Astrocyte of the spinal cord (primary cell): ENCODE data around the gene DHX8.

Experiments used
- DNase-seq: peaks from one replicate; pipeline ENCODE4 v3.0.0; 2011; ENCODE audit warnings: low read depth, low spot score
- H3K4me3 ChIP-seq: 2 replicates; pipeline ENCODE4 v1.5.1; 2011; ENCODE audit warnings: low read depth, mild to moderate bottlenecking, low read length, moderate library complexity
- CTCF ChIP-seq: IDR thresholded peaks from 2 replicates; pipeline ENCODE4 v1.5.1; 2012; ENCODE audit warnings: low read depth, mild to moderate bottlenecking, low read length, inconsistent platforms
- in situ Hi-C: cut with HindIII; loops from 2 replicates; pipeline ENCODE4 v1.10.0; 2017; ENCODE audit warnings: low sequenced_read_pairs

Gene DHX8

DNA sequence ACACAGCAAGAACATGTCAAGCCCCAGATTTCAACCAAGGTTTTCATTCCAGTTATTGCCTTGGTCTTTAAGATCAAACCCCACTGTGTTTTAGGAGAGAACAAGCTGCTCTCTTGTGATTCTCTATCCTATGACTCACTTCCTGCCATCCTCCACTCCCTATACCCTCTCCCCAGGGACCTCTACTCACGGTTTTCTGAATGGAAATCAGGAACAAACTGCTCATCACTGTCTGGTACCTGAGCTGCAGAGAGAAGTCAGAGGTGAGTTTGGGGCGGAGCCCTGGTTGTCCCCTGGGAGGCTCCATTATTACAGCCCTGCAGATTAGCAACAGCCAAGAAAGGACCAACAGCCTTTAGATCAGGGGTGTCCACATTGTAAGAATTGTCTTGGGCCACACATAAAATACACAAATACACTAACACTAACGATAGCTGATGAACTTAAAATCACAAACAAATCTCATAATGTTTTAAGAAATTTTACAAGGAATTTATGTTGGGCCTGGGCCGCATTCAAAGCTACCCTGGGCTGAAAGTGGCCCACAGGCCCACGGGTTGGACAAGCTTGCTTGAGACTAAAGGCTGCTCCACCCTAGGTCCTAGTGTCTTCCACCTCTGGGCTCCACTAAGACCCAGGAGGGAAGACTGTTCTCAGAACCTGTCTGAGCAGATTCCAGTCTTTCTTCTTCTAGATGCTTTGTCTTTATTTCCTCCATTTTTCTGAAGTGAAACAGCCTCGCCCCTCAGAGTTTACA is 52.6 kb downstream of the DHX8 start:
- no peak overlapping the region for H3K4me3 ChIP-seq
- in situ Hi-C loops, result no loop called here
- TF ChIP-seq CTCF, result no peak
- DNase-seq, result peak; percentile 70

GRCh38 chr17:43540821-43541674 is 57.3 kb downstream of the DHX8 start:
- TF ChIP-seq CTCF, result no peak
- in situ Hi-C loops, result no loop called here
- H3K4me3 ChIP-seq, result no peak overlapping the region
- no peak for DNase-seq

- in situ Hi-C loops, result no loop called here
- TF ChIP-seq CTCF, result no peak
- no peak for DNase-seq
Measured at GRCh38 chr17:43542859-43543258, 59.1 kb downstream of the DHX8 start.

DNA sequence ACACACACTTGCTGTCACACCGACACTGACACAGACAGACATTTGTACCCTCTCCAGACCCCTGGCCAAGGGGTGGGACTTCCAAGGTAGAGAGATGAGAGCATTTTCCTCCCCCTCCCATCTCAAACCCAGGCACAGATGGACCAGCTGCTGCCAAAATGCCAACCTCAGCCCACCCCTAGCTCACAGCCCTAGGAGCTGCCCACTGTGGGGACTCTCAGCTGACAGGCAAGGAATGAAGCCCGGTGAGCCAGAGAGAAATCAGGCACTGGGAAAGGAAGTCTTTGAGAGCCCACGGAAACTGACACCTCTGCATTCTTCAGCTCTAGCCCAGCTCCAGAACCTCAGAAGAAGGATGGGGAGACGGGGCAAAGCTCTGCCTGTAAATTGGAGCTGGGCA is 59.5 kb downstream of the DHX8 start:
- H3K4me3 ChIP-seq, result no peak overlapping the region
- DNase-seq, result no peak
- in situ Hi-C loops, result no loop called here
- TF ChIP-seq CTCF, result no peak

More at GRCh38 chr17:43542859-43543258, 59.1 kb downstream of the DHX8 start:
- H3K4me3 ChIP-seq, result no peak overlapping the region

- peak overlapping the region; percentile 56 for H3K4me3 ChIP-seq
- no peak for TF ChIP-seq CTCF
- DNase-seq, result no peak
- in situ Hi-C loops, result no loop called here
Measured at GRCh38 chr17:43543771-43544575, 60.2 kb downstream of the DHX8 start.

- TF ChIP-seq CTCF, result no peak
- no peak for DNase-seq
- peak overlapping the region; percentile 56 for H3K4me3 ChIP-seq
- in situ Hi-C loops, result no loop called here
Measured at GRCh38 chr17:43545383-43545632, 61.5 kb downstream of the DHX8 start.
